ENCODE results near the gene GUCA1C.

DNA sequence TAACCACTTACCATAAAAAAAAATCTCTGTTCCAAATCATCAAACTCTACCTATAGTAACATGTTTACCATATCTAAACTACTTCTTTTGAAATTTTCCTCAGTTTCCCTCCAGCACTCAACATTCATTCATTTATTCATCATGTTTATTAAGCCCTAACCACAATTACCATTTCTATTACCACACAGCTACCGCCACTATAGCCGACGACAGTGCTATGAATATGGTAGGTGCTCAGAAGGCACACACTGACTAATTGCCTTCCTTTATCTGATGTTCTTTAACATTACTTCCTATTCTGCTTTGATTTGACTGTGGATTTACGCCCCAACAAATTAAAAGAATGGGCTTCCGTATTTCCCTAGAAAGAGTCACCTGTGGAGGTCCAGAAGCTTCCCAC, 43.9 kb downstream of the GUCA1C start:
- TF ChIP-seq, protein P1, sequence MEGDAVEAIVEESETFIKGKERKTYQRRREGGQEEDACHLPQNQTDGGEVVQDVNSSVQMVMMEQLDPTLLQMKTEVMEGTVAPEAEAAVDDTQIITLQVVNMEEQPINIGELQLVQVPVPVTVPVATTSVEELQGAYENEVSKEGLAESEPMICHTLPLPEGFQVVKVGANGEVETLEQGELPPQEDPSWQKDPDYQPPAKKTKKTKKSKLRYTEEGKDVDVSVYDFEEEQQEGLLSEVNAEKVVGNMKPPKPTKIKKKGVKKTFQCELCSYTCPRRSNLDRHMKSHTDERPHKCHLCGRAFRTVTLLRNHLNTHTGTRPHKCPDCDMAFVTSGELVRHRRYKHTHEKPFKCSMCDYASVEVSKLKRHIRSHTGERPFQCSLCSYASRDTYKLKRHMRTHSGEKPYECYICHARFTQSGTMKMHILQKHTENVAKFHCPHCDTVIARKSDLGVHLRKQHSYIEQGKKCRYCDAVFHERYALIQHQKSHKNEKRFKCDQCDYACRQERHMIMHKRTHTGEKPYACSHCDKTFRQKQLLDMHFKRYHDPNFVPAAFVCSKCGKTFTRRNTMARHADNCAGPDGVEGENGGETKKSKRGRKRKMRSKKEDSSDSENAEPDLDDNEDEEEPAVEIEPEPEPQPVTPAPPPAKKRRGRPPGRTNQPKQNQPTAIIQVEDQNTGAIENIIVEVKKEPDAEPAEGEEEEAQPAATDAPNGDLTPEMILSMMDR (IDR thresholded peaks at IDR 0.05; ENCODE audit: control extremely low read depth in 1 of 3, insufficient read depth in 1 of 3, low read depth in 1 of 3, low read length in 3 of 3) = no peak
- TF ChIP-seq JUN (IDR thresholded peaks at IDR 0.05; ENCODE audit: low read depth, low read length) = no peak
